H9 (cell line): ENCODE measurements around the gene GALNT10. TPM values are rescaled to one million over a fixed set of nuclear protein-coding genes. Genes with fewer than 3 reads are reported as not detected.

Source experiments
- DNase-seq: peaks from one replicate; pipeline ENCODE4 v3.0.0-alpha.2; 2017
- H2AFZ ChIP-seq: one replicate; pipeline ENCODE4 v1.6.1; 2013; ENCODE audit warnings: mild to moderate bottlenecking, low read length, control low read depth, moderate library complexity
- H2AK5ac ChIP-seq: 2 replicates; pipeline ENCODE4 v1.6.1; 2013; ENCODE audit warnings: low read length, control low read depth, mixed read lengths; ENCODE audit not compliant: insufficient read length
- H2BK120ac ChIP-seq: one replicate; pipeline ENCODE4 v1.6.1; 2013; ENCODE audit warnings: low read depth, mild to moderate bottlenecking, low read length, control low read depth, inconsistent platforms; ENCODE audit not compliant: poor library complexity, severe bottlenecking
- H2BK12ac ChIP-seq: 2 replicates; pipeline ENCODE4 v1.6.1; 2013; ENCODE audit warnings: low read length, control low read depth, mixed read lengths, low read depth; ENCODE audit not compliant: insufficient read length
- H2BK15ac ChIP-seq: 2 replicates; pipeline ENCODE4 v1.6.1; 2013; ENCODE audit warnings: low read depth, low read length, control low read depth
- H2BK20ac ChIP-seq: one replicate; pipeline ENCODE4 v1.6.1; 2013; ENCODE audit warnings: low read depth, mild to moderate bottlenecking, low read length, control low read depth, inconsistent platforms; ENCODE audit not compliant: poor library complexity, severe bottlenecking
- H2BK5ac ChIP-seq: 2 replicates; pipeline ENCODE4 v1.6.1; 2013; ENCODE audit warnings: low read length, control low read depth, mixed read lengths; ENCODE audit not compliant: insufficient read length
- H3K14ac ChIP-seq: 2 replicates; pipeline ENCODE4 v1.6.1; 2013; ENCODE audit warnings: low read length, control low read depth; ENCODE audit not compliant: insufficient read depth
- H3K18ac ChIP-seq: 2 replicates; pipeline ENCODE4 v1.6.1; 2013; ENCODE audit warnings: low read depth, mild to moderate bottlenecking, mixed read lengths, low read length, control low read depth; ENCODE audit not compliant: insufficient read length
- H3K23ac ChIP-seq: 2 replicates; pipeline ENCODE4 v1.6.1; 2013; ENCODE audit warnings: low read length, control low read depth, mixed read lengths, low read depth; ENCODE audit not compliant: insufficient read length
- H3K23me2 ChIP-seq: 2 replicates; pipeline ENCODE4 v1.6.1; 2013; ENCODE audit warnings: low read depth, mild to moderate bottlenecking, mixed read lengths, low read length, control low read depth; ENCODE audit not compliant: insufficient read length, poor library complexity, severe bottlenecking
- H3K27ac ChIP-seq: 2 replicates; pipeline ENCODE4 v1.5.1; 2013; ENCODE audit warnings: low read length, control low read depth, mixed read lengths, low read depth; ENCODE audit not compliant: insufficient read length
- H3K27me3 ChIP-seq: 2 replicates; pipeline ENCODE4 v1.6.1; 2013; ENCODE audit warnings: low read length, control low read depth, inconsistent platforms; ENCODE audit not compliant: insufficient read depth
- H3K4ac ChIP-seq: 2 replicates; pipeline ENCODE4 v1.6.1; 2013; ENCODE audit warnings: low read depth, mild to moderate bottlenecking, control low read depth, inconsistent platforms, low read length, moderate library complexity
- H3K4me1 ChIP-seq: 2 replicates; pipeline ENCODE4 v1.6.1; 2013; ENCODE audit warnings: low read length, control low read depth, inconsistent platforms; ENCODE audit not compliant: insufficient read depth
- H3K4me2 ChIP-seq: 2 replicates; pipeline ENCODE4 v1.6.1; 2013; ENCODE audit warnings: low read length, control low read depth, mixed read lengths; ENCODE audit not compliant: insufficient read length, insufficient read depth
- H3K56ac ChIP-seq: 2 replicates; pipeline ENCODE4 v1.6.1; 2013; ENCODE audit warnings: low read depth, mild to moderate bottlenecking, mixed read lengths, low read length, control low read depth; ENCODE audit not compliant: insufficient read length
- H3K79me1 ChIP-seq: 2 replicates; pipeline ENCODE4 v1.6.1; 2013; ENCODE audit warnings: low read depth, mild to moderate bottlenecking, moderate library complexity, low read length, control low read depth, inconsistent platforms; ENCODE audit not compliant: insufficient read depth, poor library complexity, severe bottlenecking
- H3K79me2 ChIP-seq: 2 replicates; pipeline ENCODE4 v1.6.1; 2013; ENCODE audit warnings: low read length, control low read depth, inconsistent platforms; ENCODE audit not compliant: insufficient read depth
- H3K9ac ChIP-seq: 2 replicates; pipeline ENCODE4 v1.6.1; 2013; ENCODE audit warnings: low read length, control low read depth, mixed read lengths; ENCODE audit not compliant: insufficient read length; ENCODE audit errors: extremely low read depth
- H3K9me3 ChIP-seq: one replicate; pipeline ENCODE4 v1.6.1; 2013; ENCODE audit warnings: low read depth, low read length, inconsistent platforms; ENCODE audit not compliant: control insufficient read depth
- H3T11ph ChIP-seq: one replicate; pipeline ENCODE4 v1.6.1; 2013; ENCODE audit warnings: mild to moderate bottlenecking, low read length, control low read depth, inconsistent platforms
- H4K20me1 ChIP-seq: one replicate; pipeline ENCODE4 v1.6.1; 2013; ENCODE audit not compliant: control insufficient read depth, insufficient read length, insufficient read depth
- H4K5ac ChIP-seq: 2 replicates; pipeline ENCODE4 v1.6.1; 2013; ENCODE audit warnings: low read depth, mild to moderate bottlenecking, mixed read lengths, low read length, control low read depth; ENCODE audit not compliant: insufficient read length
- H4K8ac ChIP-seq: replicated peaks from 2 replicates; pipeline ENCODE4 v1.6.1; 2013; ENCODE audit warnings: low read length, control low read depth, mixed read lengths, low read depth; ENCODE audit not compliant: insufficient read length
- H4K91ac ChIP-seq: 2 replicates; pipeline ENCODE4 v1.6.1; 2013; ENCODE audit warnings: low read depth, mild to moderate bottlenecking, moderate library complexity, mixed read lengths, low read length, control low read depth; ENCODE audit not compliant: insufficient read length
- H3K27ac Mint-ChIP-seq, 3 experiments: 2 replicates in 2 of 3; 3 replicates in 1 of 3; pipeline ENCODE4 v1.8.0; 2020 to 2021; ENCODE audit warnings: mixed read lengths in 3 of 3, mild to moderate bottlenecking in 1 of 3, moderate library complexity in 1 of 3
- H3K27me3 Mint-ChIP-seq: 2 replicates; pipeline ENCODE4 v1.8.0; 2021; ENCODE audit warnings: low read depth, mild to moderate bottlenecking, moderate library complexity, mixed read lengths
- H3K36me3 Mint-ChIP-seq, 3 experiments: 2 replicates in 2 of 3; 3 replicates in 1 of 3; pipeline ENCODE4 v1.8.0; 2020 to 2021; ENCODE audit warnings: low read depth in 3 of 3, mixed read lengths in 3 of 3; ENCODE audit not compliant: insufficient read depth in 1 of 3
- H3K4me1 Mint-ChIP-seq, 2 experiments: 2 replicates each; pipeline ENCODE4 v1.8.0; 2020; ENCODE audit warnings: mixed read lengths in 2 of 2
- H3K4me3 Mint-ChIP-seq, 2 experiments: 2 replicates in 1 of 2; 3 replicates in 1 of 2; pipeline ENCODE4 v1.8.0; 2020 to 2021; ENCODE audit warnings: mild to moderate bottlenecking in 2 of 2, mixed read lengths in 2 of 2, moderate library complexity in 1 of 2
- H3K9me3 Mint-ChIP-seq, 2 experiments: 2 replicates in 1 of 2; 3 replicates in 1 of 2; pipeline ENCODE4 v1.8.0; 2020; ENCODE audit warnings: mild to moderate bottlenecking in 2 of 2, mixed read lengths in 2 of 2, moderate library complexity in 1 of 2
- WGBS: extraction: QIAGEN DNeasy Blood & Tissue Kit; methylation state at CpG from one replicate; pipeline ENCODE4 v1.1.7; 2013; ENCODE audit warnings: missing lambda C conversion rate, low lambda C conversion rate, mixed read lengths; ENCODE audit not compliant: insufficient read length; ENCODE audit errors: extremely low coverage; 5-methylcytosine and 5-hydroxymethylcytosine counted together
- total RNA-seq: library from RNA; stranded (reverse); gene quantifications from 2 replicates; pipeline ENCODE4 v1.2.1, GENCODE V29; 2021
- TF ChIP-seq, protein P1 (sequence below): fragments of 200-600 bp; sonication (generic); conservative IDR thresholded peaks from 3 replicates; pipeline ENCODE4 v1.8.0; 2021; ENCODE audit warnings: antibody characterized with exemption, mild to moderate bottlenecking

The GALNT10 gene
- total RNA-seq, 1 experiment from 2014 or later = 15.4 TPM

DNA sequence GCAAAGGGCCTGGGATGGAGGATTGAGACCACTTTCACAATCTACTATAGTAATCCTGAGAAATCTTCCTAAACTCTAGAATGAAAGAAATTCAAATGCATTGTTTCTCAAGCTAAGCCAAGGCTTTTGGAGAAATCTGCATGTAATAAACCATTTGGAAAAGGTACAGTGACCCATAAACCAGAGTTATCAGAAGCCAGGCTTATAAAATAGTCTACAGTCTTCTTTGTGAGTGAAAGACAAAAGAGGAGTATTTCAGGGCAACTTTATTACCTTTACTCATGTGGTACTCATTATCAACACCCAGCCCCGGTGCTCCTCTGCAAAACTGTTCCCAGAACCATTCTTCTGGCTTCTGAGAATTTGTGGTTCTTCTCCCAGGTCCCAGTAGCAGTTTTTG is 87.0 kb downstream of the GALNT10 start:
- Histone ChIP-seq H3K4me1 (no peaks in the 10 kb centered on the region), H3K9me3 (no peaks in the 10 kb centered on the region), H3K18ac (no peak overlapping the region), H3K4me2 (no peak overlapping the region), H3K23me2 (no peaks in the 10 kb centered on the region), H3T11ph (no peak overlapping the region), H3K23ac (no peak overlapping the region), H3K56ac (no peak overlapping the region), H4K5ac (no peak overlapping the region), H4K91ac (no peak overlapping the region), H2BK15ac (no peak overlapping the region), H3K79me2 (no peaks in the 10 kb centered on the region), H2BK12ac (no peak overlapping the region), H2AFZ (no peak overlapping the region), H3K4ac (no peak overlapping the region), H2AK5ac (no peak overlapping the region), H3K14ac (no peak overlapping the region), H3K9ac (no peak overlapping the region), H4K20me1 (no peaks in the 10 kb centered on the region), H2BK20ac (no peak overlapping the region), H3K79me1 (no peaks in the 10 kb centered on the region), H2BK5ac (no peak overlapping the region), H2BK120ac (no peak overlapping the region), H3K27me3 (no peaks in the 10 kb centered on the region), H4K8ac (no peak overlapping the region), H3K27ac (no peak overlapping the region)
- Mint-ChIP-seq H3K4me3 (no peak overlapping the region), H3K4me1 (peaks cover 4 to 9% of the 10 kb centered on the region in 2 experiments; a peak in 2 of 4 replicates), H3K36me3 (no peaks in the 10 kb centered on the region), H3K27me3 (0 out of 2 replicates have a peak, but pooled peaks cover 1% of the 10 kb centered on the region), H3K27ac (no peak overlapping the region), H3K9me3 (no peaks in the 10 kb centered on the region)
- TF ChIP-seq, protein P1, sequence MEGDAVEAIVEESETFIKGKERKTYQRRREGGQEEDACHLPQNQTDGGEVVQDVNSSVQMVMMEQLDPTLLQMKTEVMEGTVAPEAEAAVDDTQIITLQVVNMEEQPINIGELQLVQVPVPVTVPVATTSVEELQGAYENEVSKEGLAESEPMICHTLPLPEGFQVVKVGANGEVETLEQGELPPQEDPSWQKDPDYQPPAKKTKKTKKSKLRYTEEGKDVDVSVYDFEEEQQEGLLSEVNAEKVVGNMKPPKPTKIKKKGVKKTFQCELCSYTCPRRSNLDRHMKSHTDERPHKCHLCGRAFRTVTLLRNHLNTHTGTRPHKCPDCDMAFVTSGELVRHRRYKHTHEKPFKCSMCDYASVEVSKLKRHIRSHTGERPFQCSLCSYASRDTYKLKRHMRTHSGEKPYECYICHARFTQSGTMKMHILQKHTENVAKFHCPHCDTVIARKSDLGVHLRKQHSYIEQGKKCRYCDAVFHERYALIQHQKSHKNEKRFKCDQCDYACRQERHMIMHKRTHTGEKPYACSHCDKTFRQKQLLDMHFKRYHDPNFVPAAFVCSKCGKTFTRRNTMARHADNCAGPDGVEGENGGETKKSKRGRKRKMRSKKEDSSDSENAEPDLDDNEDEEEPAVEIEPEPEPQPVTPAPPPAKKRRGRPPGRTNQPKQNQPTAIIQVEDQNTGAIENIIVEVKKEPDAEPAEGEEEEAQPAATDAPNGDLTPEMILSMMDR = no peak
- no peak for DNase-seq
- WGBS = no CpG with 5 or more reads among the region's 1 CpG
